ENCODE data around the gene CARHSP1.

GRCh38 chr16:8907096-8907495, 38.3 kb upstream of the CARHSP1 start:
- TF ChIP-seq POLR2A (IDR thresholded peaks at IDR 0.05; ENCODE audit: low read depth, low read length) (no peak), POLR2AphosphoS5 (IDR thresholded peaks at IDR 0.05; ENCODE audit: low read depth, low read length) (no peak), TAF1 (IDR thresholded peaks at IDR 0.05; ENCODE audit: borderline replicate concordance, low read depth, low read length) (no peak)

Data from GM12892 (cell line).